Naive thymus-derived CD8-positive, alpha-beta T cell (primary cell): ENCODE measurements around the gene ETNPPL. TPM values are rescaled to one million over a fixed set of nuclear protein-coding genes. Genes with fewer than 3 reads are reported as not detected.

Experiments
- ATAC-seq, 2 donors: fragments of 150-1000 bp; cut with Tn5 transposase in 1 of 2; sonication (Bioruptor Pico), chemical (Tn5 transposase) in 1 of 2; 1 replicate in 1 of 2; 2 replicates in 1 of 2; pipeline ENCODE4 v1.10.0; 2021; ENCODE audit warnings: mild to moderate bottlenecking in 2 of 2, moderate library complexity in 2 of 2
- POLR2A ChIA-PET: fragments of 350-600 bp; sonication (Branson Sonifier 250); formaldehyde crosslinking; loops from one replicate; lab custom pipeline; 2021; ENCODE audit warnings: antibody characterized with exemption; lab: Charles Lee
- DNase-seq, 10 donors: peaks; one replicate each; pipeline versions ENCODE4 v3.0.0 to v3.0.0-alpha.2; 2020 to 2022
- H3K27ac Mint-ChIP-seq, 10 donors: one replicate each; pipeline ENCODE4 v1.8.0; 2020 to 2022; ENCODE audit warnings: mild to moderate bottlenecking in 10 of 10, mixed read lengths in 10 of 10, moderate library complexity in 4 of 10, inconsistent platforms in 1 of 10
- H3K27me3 Mint-ChIP-seq, 5 donors: one replicate each; pipeline ENCODE4 v1.8.0; 2021 to 2022; ENCODE audit warnings: mixed read lengths in 5 of 5
- H3K36me3 Mint-ChIP-seq, 3 donors: one replicate each; pipeline ENCODE4 v1.8.0; 2020 to 2022; ENCODE audit warnings: mixed read lengths in 3 of 3, mild to moderate bottlenecking in 2 of 3, inconsistent platforms in 1 of 3
- H3K4me1 Mint-ChIP-seq, 4 donors: one replicate each; pipeline ENCODE4 v1.8.0; 2021 to 2022; ENCODE audit warnings: mixed read lengths in 4 of 4
- H3K4me3 Mint-ChIP-seq, 10 donors: one replicate each; pipeline ENCODE4 v1.8.0; 2020 to 2022; ENCODE audit warnings: mild to moderate bottlenecking in 10 of 10, mixed read lengths in 10 of 10, moderate library complexity in 6 of 10, inconsistent platforms in 1 of 10
- H3K9me3 Mint-ChIP-seq, 9 donors: one replicate each; pipeline ENCODE4 v1.8.0; 2020 to 2022; ENCODE audit warnings: mixed read lengths in 9 of 9, mild to moderate bottlenecking in 3 of 9, inconsistent platforms in 1 of 9, moderate library complexity in 1 of 9
- polyA plus RNA-seq, 3 donors: library from polyadenylated mRNA; unstranded; fragments of 300-500 nt; fragmentation: Illumina TruSeq; gene quantifications; one replicate each; pipeline ENCODE4 v1.2.3, GENCODE V29; 2021
- total RNA-seq, 8 experiments: library from RNA in 2 of 8; stranded (reverse) in 2 of 8; gene quantifications; one replicate each; pipeline ENCODE4 v1.2.3 and lab custom pipeline; 2021 to 2026

The ETNPPL gene
- not detected for total RNA-seq
- polyA plus RNA-seq: not detected
- total RNA-seq (lab: John Stamatoyannopoulos, UW): 0 reads per million in 6 experiments

GRCh38 chr4:108762559-108763225 lies at the start of gene ETNPPL:
Gene ETNPPL (minus strand): TSS chr4:108763053. CDS start chr4:108762898, 155 bp downstream.
- peaks cover 0 to 4% (median 0%) of the 10 kb centered on the region in 9 donors for H3K9me3 Mint-ChIP-seq
- peak within 1 kb of the TSS; percentile 82 to 98 (median 90) for H3K4me3 Mint-ChIP-seq
- H3K4me1 Mint-ChIP-seq: peaks cover 6 to 21% (median 14%) of the 10 kb centered on the region in 4 donors
- DNase-seq (peak in 9 of 10 donors; percentile 2 to 64 (median 27)), ATAC-seq (peak; percentile 88 to 96)
- POLR2A ChIA-PET: no interaction called here
- peaks cover 17 to 46% (median 38%) of the 10 kb centered on the region in 5 donors for H3K27me3 Mint-ChIP-seq
- peak within 1 kb of the TSS in 3 of 10 donors; percentile 23 to 43 (median 31) for H3K27ac Mint-ChIP-seq
- H3K36me3 Mint-ChIP-seq: no peaks in the 10 kb centered on the region

DNA sequence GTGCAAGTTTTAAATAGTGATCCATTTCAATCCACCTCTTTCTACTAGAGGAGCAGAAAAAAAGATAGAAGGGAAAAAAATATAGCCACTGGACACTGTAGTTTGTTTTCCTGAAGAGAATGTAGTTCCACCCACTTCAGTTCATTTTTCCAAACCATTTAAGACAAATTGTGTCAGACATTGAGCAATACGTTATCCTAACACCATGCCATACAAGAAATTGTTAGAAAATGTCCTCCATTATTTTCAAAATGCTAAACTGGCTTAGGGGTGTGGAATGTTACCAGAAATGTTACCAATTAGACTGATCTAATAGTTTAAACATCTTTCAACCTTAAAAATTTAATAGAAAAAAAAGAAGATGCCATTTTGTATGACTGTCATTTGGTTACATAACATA lies 48.6 kb upstream of the ETNPPL start:
- no peak for ATAC-seq
- Mint-ChIP-seq H3K36me3 (no peaks in the 10 kb centered on the region), H3K27ac (no peak overlapping the region), H3K27me3 (peaks cover 13 to 32% (median 20%) of the 10 kb centered on the region in 5 donors), H3K4me3 (no peak overlapping the region), H3K4me1 (no peaks in the 10 kb centered on the region), H3K9me3 (no peaks in the 10 kb centered on the region)
- DNase-seq: no peak
- POLR2A ChIA-PET: no interaction called here

GRCh38 chr4:108810087-108810486 lies 47.2 kb upstream of the ETNPPL start:
- Mint-ChIP-seq H3K36me3 (no peaks in the 10 kb centered on the region), H3K9me3 (no peaks in the 10 kb centered on the region), H3K4me3 (no peak overlapping the region), H3K4me1 (no peaks in the 10 kb centered on the region), H3K27me3 (peaks cover 13 to 24% (median 19%) of the 10 kb centered on the region in 5 donors), H3K27ac (no peak overlapping the region)
- POLR2A ChIA-PET: no interaction called here
- DNase-seq (no peak), ATAC-seq (no peak)

- POLR2A ChIA-PET: no interaction called here
- peaks cover 8 to 15% (median 11%) of the 10 kb centered on the region in 5 donors for H3K27me3 Mint-ChIP-seq
- H3K9me3 Mint-ChIP-seq: no peaks in the 10 kb centered on the region
- H3K27ac Mint-ChIP-seq: no peak overlapping the region
- DNase-seq (no peak), ATAC-seq (no peak)
- H3K36me3 Mint-ChIP-seq: no peaks in the 10 kb centered on the region
- H3K4me1 Mint-ChIP-seq: peaks cover 0 to 2% (median 0%) of the 10 kb centered on the region in 4 donors
- H3K4me3 Mint-ChIP-seq: no peak overlapping the region
Observed at GRCh38 chr4:108804648-108805273, 41.9 kb upstream of the ETNPPL start.

GRCh38 chr4:108799306-108799705 lies 36.5 kb upstream of the ETNPPL start:
- no peak overlapping the region for H3K27ac Mint-ChIP-seq
- H3K27me3 Mint-ChIP-seq: peaks cover 0 to 1% (median 0%) of the 10 kb centered on the region in 5 donors
- H3K4me1 Mint-ChIP-seq: no peaks in the 10 kb centered on the region
- ATAC-seq (no peak), DNase-seq (no peak)
- H3K9me3 Mint-ChIP-seq: no peaks in the 10 kb centered on the region
- POLR2A ChIA-PET: no interaction called here
- H3K36me3 Mint-ChIP-seq: no peaks in the 10 kb centered on the region
- no peak overlapping the region for H3K4me3 Mint-ChIP-seq

DNA sequence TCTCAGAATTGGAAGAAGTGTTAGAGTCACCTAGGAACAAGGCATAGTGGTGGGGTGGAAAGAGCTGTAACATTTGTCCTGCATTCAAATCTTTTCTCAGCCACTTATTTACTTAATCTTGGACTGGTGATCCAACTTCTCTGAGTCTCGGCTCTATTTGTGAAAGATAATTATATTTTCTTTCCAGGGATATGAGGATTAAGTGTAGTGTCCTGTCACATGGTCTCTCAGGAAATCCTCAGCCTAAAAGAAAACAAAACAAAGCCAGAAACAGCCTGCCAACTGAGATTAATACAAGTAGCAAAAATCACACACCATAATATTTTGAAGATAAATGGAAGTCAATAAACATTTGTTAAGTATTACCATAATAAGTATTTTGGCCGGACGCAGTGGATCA lies 33.3 kb upstream of the ETNPPL start:
- Mint-ChIP-seq H3K36me3 (no peaks in the 10 kb centered on the region), H3K9me3 (no peaks in the 10 kb centered on the region), H3K4me3 (no peak overlapping the region), H3K27me3 (peaks cover 0 to 1% (median 0%) of the 10 kb centered on the region in 5 donors), H3K27ac (no peak overlapping the region), H3K4me1 (no peaks in the 10 kb centered on the region)
- DNase-seq (no peak), ATAC-seq (no peak)
- POLR2A ChIA-PET: no interaction called here

DNA sequence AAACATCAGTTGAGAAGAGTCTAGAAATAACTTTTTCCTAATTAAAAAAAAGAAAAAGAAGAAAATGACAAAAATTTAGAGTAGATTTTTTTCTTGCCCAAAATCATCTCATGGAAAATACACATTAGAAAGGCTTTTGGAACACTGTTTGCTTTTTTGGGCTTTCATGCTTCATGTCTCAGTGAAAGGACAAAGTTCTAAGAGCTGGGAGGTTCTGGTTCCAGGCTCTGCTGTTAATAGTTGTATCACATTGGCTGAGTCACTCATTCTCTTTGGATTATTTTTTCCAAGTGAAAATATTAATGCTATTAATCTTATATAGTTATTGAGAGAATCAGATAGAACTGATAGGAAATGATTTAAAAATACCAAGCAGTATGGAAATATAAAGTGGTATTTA lies 32.9 kb upstream of the ETNPPL start:
- ATAC-seq (no peak), DNase-seq (no peak)
- Mint-ChIP-seq H3K9me3 (no peaks in the 10 kb centered on the region), H3K27ac (no peak overlapping the region), H3K36me3 (no peaks in the 10 kb centered on the region), H3K4me3 (no peak overlapping the region), H3K4me1 (no peaks in the 10 kb centered on the region), H3K27me3 (peaks cover 0 to 1% (median 0%) of the 10 kb centered on the region in 5 donors)
- POLR2A ChIA-PET: no interaction called here

DNA sequence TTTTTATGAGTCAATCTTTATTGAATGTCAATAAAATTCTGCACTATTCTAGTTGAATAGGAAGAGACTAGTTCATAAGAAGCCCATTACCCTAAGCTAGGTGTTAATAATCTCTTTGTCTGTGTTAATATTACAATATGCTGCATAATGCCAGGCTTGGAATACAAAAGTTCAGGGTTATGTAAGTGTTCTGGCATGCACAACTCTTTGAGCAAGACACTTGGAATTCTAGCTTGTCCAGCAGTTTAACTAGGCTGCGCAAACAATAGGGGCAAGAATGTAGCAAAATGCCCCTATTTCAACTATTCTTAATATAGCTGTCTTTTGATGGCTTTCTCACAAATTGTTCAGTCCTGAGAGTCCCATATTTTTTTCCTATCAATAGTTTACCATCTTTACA lies 31.3 kb upstream of the ETNPPL start:
- Mint-ChIP-seq H3K36me3 (no peaks in the 10 kb centered on the region), H3K9me3 (no peaks in the 10 kb centered on the region), H3K27ac (no peak overlapping the region), H3K4me1 (no peaks in the 10 kb centered on the region), H3K27me3 (peaks cover 0 to 1% (median 0%) of the 10 kb centered on the region in 5 donors), H3K4me3 (no peak overlapping the region)
- ATAC-seq (no peak), DNase-seq (no peak)
- POLR2A ChIA-PET: no interaction called here

GRCh38 chr4:108793415-108793814 lies 30.6 kb upstream of the ETNPPL start:
- Mint-ChIP-seq H3K36me3 (no peaks in the 10 kb centered on the region), H3K27me3 (peaks cover 0 to 1% (median 0%) of the 10 kb centered on the region in 5 donors), H3K9me3 (no peaks in the 10 kb centered on the region), H3K27ac (no peak overlapping the region), H3K4me1 (no peaks in the 10 kb centered on the region), H3K4me3 (no peak overlapping the region)
- ATAC-seq: no peak
- no peak for DNase-seq
- POLR2A ChIA-PET: no interaction called here

GRCh38 chr4:108788731-108789130 lies 25.9 kb upstream of the ETNPPL start:
- no peak for DNase-seq
- no peaks in the 10 kb centered on the region for H3K36me3 Mint-ChIP-seq
- no peaks in the 10 kb centered on the region for H3K9me3 Mint-ChIP-seq
- no peak overlapping the region for H3K27ac Mint-ChIP-seq
- no peaks in the 10 kb centered on the region for H3K27me3 Mint-ChIP-seq
- ATAC-seq: no peak
- H3K4me3 Mint-ChIP-seq: no peak overlapping the region
- POLR2A ChIA-PET: no interaction called here
- peaks cover 0 to 2% (median 0%) of the 10 kb centered on the region in 4 donors for H3K4me1 Mint-ChIP-seq

GRCh38 chr4:108787724-108788123 lies 24.9 kb upstream of the ETNPPL start:
- DNase-seq (no peak), ATAC-seq (no peak)
- POLR2A ChIA-PET: no interaction called here
- H3K4me1 Mint-ChIP-seq: peaks cover 0 to 2% (median 0%) of the 10 kb centered on the region in 4 donors
- no peak overlapping the region for H3K4me3 Mint-ChIP-seq
- no peaks in the 10 kb centered on the region for H3K27me3 Mint-ChIP-seq
- H3K36me3 Mint-ChIP-seq: no peaks in the 10 kb centered on the region
- no peak overlapping the region for H3K27ac Mint-ChIP-seq
- H3K9me3 Mint-ChIP-seq: no peaks in the 10 kb centered on the region

DNA sequence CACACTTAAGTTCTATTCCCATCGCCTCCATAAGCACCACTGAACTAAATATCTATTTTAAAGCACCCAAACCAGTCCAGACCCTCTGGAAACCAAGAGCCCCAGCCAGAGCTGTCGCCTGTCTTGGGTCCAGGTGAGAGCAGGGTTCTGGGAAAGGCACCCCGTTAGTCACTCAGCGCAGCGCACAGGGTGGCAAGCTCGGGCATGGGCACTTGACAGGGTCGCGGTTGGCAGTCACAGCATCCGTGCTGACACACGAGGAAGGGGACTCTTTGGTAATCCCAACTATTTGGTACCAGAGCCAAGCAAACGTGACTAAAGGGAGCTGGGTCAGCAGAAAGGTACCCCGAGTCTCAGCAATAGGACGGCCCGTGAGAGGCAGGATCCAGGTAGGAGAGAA lies 24.3 kb upstream of the ETNPPL start:
- H3K4me1 Mint-ChIP-seq: peaks cover 0 to 2% (median 0%) of the 10 kb centered on the region in 4 donors
- no peaks in the 10 kb centered on the region for H3K36me3 Mint-ChIP-seq
- POLR2A ChIA-PET: no interaction called here
- ATAC-seq (no peak), DNase-seq (no peak)
- no peaks in the 10 kb centered on the region for H3K9me3 Mint-ChIP-seq
- H3K4me3 Mint-ChIP-seq: no peak overlapping the region
- no peak overlapping the region for H3K27ac Mint-ChIP-seq
- peaks cover 0 to 1% (median 0%) of the 10 kb centered on the region in 5 donors for H3K27me3 Mint-ChIP-seq

GRCh38 chr4:108786351-108786750 lies 23.5 kb upstream of the ETNPPL start:
- no peaks in the 10 kb centered on the region for H3K9me3 Mint-ChIP-seq
- H3K27me3 Mint-ChIP-seq: peaks cover 0 to 1% (median 0%) of the 10 kb centered on the region in 5 donors
- no peak for ATAC-seq
- H3K4me3 Mint-ChIP-seq: no peak overlapping the region
- DNase-seq: no peak
- POLR2A ChIA-PET: no interaction called here
- H3K27ac Mint-ChIP-seq: peak overlapping the region in 1 of 10 donors; percentile 79
- peaks cover 0 to 2% (median 0%) of the 10 kb centered on the region in 4 donors for H3K4me1 Mint-ChIP-seq
- H3K36me3 Mint-ChIP-seq: no peaks in the 10 kb centered on the region
